IMR-90 (cell line): ENCODE data around the gene MEF2D. TPM values are rescaled to one million over a fixed set of nuclear protein-coding genes. Genes with fewer than 3 reads are reported as not detected.

Experiments used
- ATAC-seq: fragments of 200-7000 bp; cut with Tn5 transposase; 2 replicates; pipeline ENCODE4 v1.9.1; 2020; ENCODE audit warnings: low read depth, mild to moderate bottlenecking, moderate library complexity
- BruUV-seq: library from RNA; stranded (reverse); fragments of 400-500 nt; replicated peaks from 2 replicates; lab custom pipeline; 2021; lab: Mats Ljungman, UMichigan
- CTCF ChIA-PET: fragments of 300-600 bp; formaldehyde crosslinking; extraction: SDS; loops from one replicate; lab custom pipeline; 2021; ENCODE audit warnings: antibody characterized with exemption; lab: Yijun Ruan, JAX
- POLR2A ChIA-PET: fragments of 300-600 bp; sonication (Branson Sonifier 250); formaldehyde crosslinking; loops from one replicate; lab custom pipeline; 2022; ENCODE audit warnings: antibody characterized with exemption; ENCODE audit not compliant: unreplicated experiment; lab: Charles Lee
- DNase-seq: peaks from one replicate; pipeline ENCODE4 v3.0.0; 2013
- H2AFZ ChIP-seq: replicated peaks from 2 replicates; pipeline ENCODE3; 2013; ENCODE audit warnings: low read length, mild to moderate bottlenecking; ENCODE audit not compliant: poor library complexity
- H2AK5ac ChIP-seq: 2 replicates; pipeline ENCODE4 v1.6.1; 2013; ENCODE audit warnings: low read depth, low read length, inconsistent platforms
- H2AK9ac ChIP-seq: replicated peaks from 2 replicates; pipeline ENCODE3; 2013; ENCODE audit warnings: mild to moderate bottlenecking, low read depth, low read length, moderate library complexity; ENCODE audit not compliant: poor library complexity
- H2BK120ac ChIP-seq: 2 replicates; pipeline ENCODE4 v1.6.1; 2013; ENCODE audit warnings: low read depth, low read length, inconsistent platforms
- H2BK15ac ChIP-seq: 3 replicates; pipeline ENCODE4 v1.6.1; 2013; ENCODE audit warnings: low read depth, low read length, inconsistent platforms
- H2BK20ac ChIP-seq: 2 replicates; pipeline ENCODE4 v1.6.1; 2013; ENCODE audit warnings: low read depth, mild to moderate bottlenecking, inconsistent platforms, low read length, moderate library complexity
- H2BK5ac ChIP-seq: 2 replicates; pipeline ENCODE4 v1.6.1; 2013; ENCODE audit warnings: mild to moderate bottlenecking, low read depth, low read length, inconsistent platforms; ENCODE audit not compliant: poor library complexity, severe bottlenecking
- H3K14ac ChIP-seq: replicated peaks from 2 replicates; pipeline ENCODE4 v1.6.1; 2013; ENCODE audit warnings: low read depth, low read length, inconsistent platforms
- H3K18ac ChIP-seq: 2 replicates; pipeline ENCODE4 v1.6.1; 2013; ENCODE audit warnings: low read depth, low read length, control low read depth
- H3K23ac ChIP-seq: 2 replicates; pipeline ENCODE4 v1.6.1; 2013; ENCODE audit warnings: low read depth, low read length, inconsistent platforms
- H3K27ac ChIP-seq: 2 replicates; pipeline ENCODE4 v1.5.1; 2013; ENCODE audit warnings: mild to moderate bottlenecking, control low read depth, low read length; ENCODE audit not compliant: insufficient read depth
- H3K27me3 ChIP-seq: 2 replicates; pipeline ENCODE4 v1.6.1; 2013; ENCODE audit warnings: low read length; ENCODE audit not compliant: control insufficient read depth, insufficient read depth
- H3K36me3 ChIP-seq: 2 replicates; pipeline ENCODE4 v1.6.1; 2013; ENCODE audit warnings: low read length, mixed read lengths; ENCODE audit not compliant: control insufficient read depth, insufficient read depth
- H3K4ac ChIP-seq: 2 replicates; pipeline ENCODE4 v1.6.1; 2013; ENCODE audit warnings: low read depth, low read length, inconsistent platforms
- H3K4me1 ChIP-seq: 2 replicates; pipeline ENCODE4 v1.6.1; 2013; ENCODE audit warnings: low read length, mixed read lengths; ENCODE audit not compliant: control insufficient read depth, insufficient read depth
- H3K4me2 ChIP-seq: 2 replicates; pipeline ENCODE4 v1.6.1; 2013; ENCODE audit warnings: low read depth, mild to moderate bottlenecking, control low read depth, low read length, moderate library complexity
- H3K4me3 ChIP-seq: 2 replicates; pipeline ENCODE4 v1.5.1; 2013; ENCODE audit warnings: low read depth, mild to moderate bottlenecking, control low read depth, low read length, moderate library complexity; ENCODE audit not compliant: insufficient read depth
- H3K56ac ChIP-seq: 2 replicates; pipeline ENCODE4 v1.6.1; 2013; ENCODE audit warnings: low read length, inconsistent platforms; ENCODE audit not compliant: insufficient read depth; ENCODE audit errors: extremely low read depth
- H3K79me1 ChIP-seq, 2 experiments: 2 replicates each; pipeline ENCODE4 v1.6.1; 2013; ENCODE audit warnings: low read length in 2 of 2, inconsistent platforms in 1 of 2, low read depth in 1 of 2
- H3K9ac ChIP-seq: 2 replicates; pipeline ENCODE4 v1.6.1; 2013; ENCODE audit warnings: low read depth, low read length, control low read depth
- H3K9me1 ChIP-seq: 2 replicates; pipeline ENCODE4 v1.6.1; 2013; ENCODE audit warnings: low read length, inconsistent platforms; ENCODE audit not compliant: insufficient read depth
- H3K9me3 ChIP-seq: 2 replicates; pipeline ENCODE4 v1.6.1; 2013; ENCODE audit warnings: low read length; ENCODE audit not compliant: control insufficient read depth, insufficient read depth
- H4K20me1 ChIP-seq: 2 replicates; pipeline ENCODE4 v1.6.1; 2013; ENCODE audit warnings: low read length, inconsistent platforms; ENCODE audit not compliant: insufficient read depth
- H4K5ac ChIP-seq: 2 replicates; pipeline ENCODE4 v1.6.1; 2013; ENCODE audit warnings: mild to moderate bottlenecking, low read depth, low read length, control low read depth
- H4K8ac ChIP-seq, 2 experiments: 2 replicates each; pipeline ENCODE4 v1.6.1; 2013; ENCODE audit warnings: low read depth in 2 of 2, low read length in 2 of 2, control low read depth in 1 of 2, inconsistent platforms in 1 of 2
- H4K91ac ChIP-seq: 2 replicates; pipeline ENCODE4 v1.6.1; 2013; ENCODE audit warnings: low read depth, low read length, inconsistent platforms; ENCODE audit not compliant: insufficient read depth
- BHLHE40 ChIP-seq: fragments of 150-350 bp; IDR thresholded peaks from 2 replicates; pipeline ENCODE4 v1.6.1; 2016; ENCODE audit warnings: mild to moderate bottlenecking, low read depth, low read length
- CEBPB ChIP-seq: IDR thresholded peaks from 2 replicates; pipeline ENCODE4 v1.6.1; 2012; ENCODE audit warnings: low read depth, low read length, improper control_type of control experiment
- CHD1 ChIP-seq: IDR thresholded peaks from 2 replicates; pipeline ENCODE4 v1.6.1; 2012; ENCODE audit warnings: low read depth, low read length, improper control_type of control experiment
- FOS ChIP-seq: fragments of 150-350 bp; IDR thresholded peaks from 2 replicates; pipeline ENCODE4 v1.6.1; 2016; ENCODE audit warnings: low read depth, low read length
- MAFK ChIP-seq: IDR thresholded peaks from 2 replicates; pipeline ENCODE4 v1.6.1; 2012; ENCODE audit warnings: low read depth, low read length, improper control_type of control experiment
- MAZ ChIP-seq: IDR thresholded peaks from 2 replicates; pipeline ENCODE4 v1.6.1; 2012; ENCODE audit warnings: low read depth, mild to moderate bottlenecking, low read length, improper control_type of control experiment, moderate library complexity, borderline replicate concordance
- MXI1 ChIP-seq: IDR thresholded peaks from 2 replicates; pipeline ENCODE4 v1.6.1; 2012; ENCODE audit warnings: low read depth, mild to moderate bottlenecking, low read length, moderate library complexity, borderline replicate concordance
- NFE2L2 ChIP-seq: fragments of 150-350 bp; IDR thresholded peaks from 2 replicates; pipeline ENCODE4 v1.6.1; 2016; ENCODE audit warnings: low read depth, mild to moderate bottlenecking, low read length
- POLR2A ChIP-seq: IDR thresholded peaks from 2 replicates; pipeline ENCODE4 v1.6.1; 2012; ENCODE audit warnings: mild to moderate bottlenecking, low read depth, low read length
- RAD21 ChIP-seq: IDR thresholded peaks from 2 replicates; pipeline ENCODE4 v1.6.1; 2012; ENCODE audit warnings: low read length, improper control_type of control experiment
- RCOR1 ChIP-seq: IDR thresholded peaks from 2 replicates; pipeline ENCODE4 v1.6.1; 2012; ENCODE audit warnings: mild to moderate bottlenecking, low read length, improper control_type of control experiment; ENCODE audit not compliant: insufficient replicate concordance
- RFX5 ChIP-seq: IDR thresholded peaks from 2 replicates; pipeline ENCODE4 v1.8.0; 2012; ENCODE audit warnings: low read depth, mild to moderate bottlenecking, low read length, moderate library complexity
- SMC3 ChIP-seq: fragments of 150-350 bp; IDR thresholded peaks from 2 replicates; pipeline ENCODE4 v1.6.1; 2016; ENCODE audit warnings: low read depth, mild to moderate bottlenecking, antibody characterized with exemption, low read length, moderate library complexity
- WGBS, 2 experiments: methylation state at CpG; one replicate each; pipeline versions ENCODE4 v1.1.5 to v1.1.7; 2013; ENCODE audit warnings: missing lambda C conversion rate in 2 of 2; ENCODE audit not compliant: insufficient read length in 1 of 2; ENCODE audit errors: extremely low coverage in 2 of 2; 5-methylcytosine and 5-hydroxymethylcytosine counted together
- dilution Hi-C: fragments of 300-500 bp; cut with HindIII; formaldehyde crosslinking; loops from one replicate; pipeline ENCODE4 v1.14.3; 2018; ENCODE audit warnings: low sequenced_read_pairs; ENCODE audit not compliant: unreplicated experiment
- in situ Hi-C: fragments of 300-500 bp; cut with MboI; formaldehyde crosslinking; loops from 3 replicates; pipeline ENCODE4 v1.14.3; 2019; ENCODE audit warnings: low sequenced_read_pairs, inconsistent platforms, mixed read lengths
- intact Hi-C: fragments of 100-400 bp; cut with micrococcal nuclease; formaldehyde crosslinking; loops from 2 replicates; pipeline ENCODE4 v1.10.0; 2022
- polyA plus RNA-seq, 3 experiments: library from polyadenylated mRNA; depleted of rRNA; stranded (reverse); fragments of >200 nt; gene quantifications; 2 replicates each; pipeline ENCODE4 v1.2.3, GENCODE V29; 2012; ENCODE audit warnings: low replicate concordance in 1 of 3
- total RNA-seq: library from RNA; depleted of rRNA; stranded (reverse); fragments of >200 nt; gene quantifications from 2 replicates; pipeline ENCODE4 v1.2.3, GENCODE V29; 2012
- TF ChIP-seq, protein P1 (sequence below): fragments of 150-350 bp; IDR thresholded peaks from 2 replicates; pipeline ENCODE4 v1.6.1; 2016; ENCODE audit warnings: low read depth, mild to moderate bottlenecking, low read length, moderate library complexity, borderline replicate concordance
- TF ChIP-seq, protein P2 (sequence below): fragments of 150-350 bp; IDR thresholded peaks from 2 replicates; pipeline ENCODE4 v1.6.1; 2017; ENCODE audit warnings: mild to moderate bottlenecking, antibody characterized with exemption, low read length, low read depth
- TF ChIP-seq, protein P3 (sequence below): conservative IDR thresholded peaks from 2 replicates; pipeline ENCODE4 v1.5.1; 2012; ENCODE audit warnings: mild to moderate bottlenecking, low read depth, low read length, improper control_type of control experiment

Gene MEF2D
- total and polyA plus RNA-seq, 2 of the 4 experiments (the other 2 are of a cell fraction) = 2.9 to 20.0 TPM

DNA sequence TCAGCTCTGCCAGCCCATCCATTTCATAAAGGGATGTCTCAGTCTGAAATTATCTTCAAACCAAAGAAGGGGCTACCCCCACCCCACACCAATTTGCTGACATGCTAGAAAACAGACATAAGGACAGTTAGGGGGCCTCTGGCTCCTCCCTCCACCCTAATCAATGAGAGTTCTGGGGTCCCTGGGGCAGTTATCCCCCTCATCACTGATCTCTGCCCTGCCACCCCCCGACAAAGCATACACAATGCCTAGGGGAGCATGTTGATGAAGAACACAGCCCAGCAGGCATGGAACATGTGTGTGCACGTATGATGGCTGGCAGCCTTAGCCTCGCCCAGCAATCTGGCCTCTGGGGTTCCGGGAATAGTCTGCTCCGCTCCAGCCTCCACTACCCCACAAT lies 72.6 kb downstream of the MEF2D start:
- no peak for DNase-seq
- in situ Hi-C loops = no loop called here

More for the DNA sequence above, 72.6 kb downstream of the MEF2D start:
- no peaks in the 10 kb centered on the region for H3K9me1 ChIP-seq
- no peak overlapping the region for H4K8ac ChIP-seq
- no peak overlapping the region for H4K5ac ChIP-seq
- no peak overlapping the region for H2BK5ac ChIP-seq
- H2AFZ ChIP-seq = no peak overlapping the region
- dilution Hi-C loops (no loop called here), intact Hi-C loops (no loop called here)
- no peak overlapping the region for H2AK5ac ChIP-seq
- no peak overlapping the region for H2AK9ac ChIP-seq
- no peak overlapping the region for H2BK120ac ChIP-seq
- H3K9ac ChIP-seq = no peak overlapping the region
- no peaks in the 10 kb centered on the region for H3K4me1 ChIP-seq
- H3K79me1 ChIP-seq = no peaks in the 10 kb centered on the region
- no peak overlapping the region for H3K14ac ChIP-seq
- no TSS peak for BruUV-seq
- no peak overlapping the region for H3K23ac ChIP-seq
- no peaks in the 10 kb centered on the region for H4K20me1 ChIP-seq
- H3K56ac ChIP-seq = no peak overlapping the region
- H3K36me3 ChIP-seq = no peaks in the 10 kb centered on the region
- peaks cover 2% of the 10 kb centered on the region for H3K9me3 ChIP-seq
- ATAC-seq = no peak
- peaks cover 91% of the 10 kb centered on the region for H3K27me3 ChIP-seq
- no peak overlapping the region for H3K4ac ChIP-seq
- ChIA-PET CTCF (no interaction called here), POLR2A (no interaction called here)
- no peak overlapping the region for H2BK20ac ChIP-seq
- H3K4me3 ChIP-seq = no peak overlapping the region
- no peak overlapping the region for H4K91ac ChIP-seq
- no peak for TF ChIP-seq NFE2L2
- TF ChIP-seq MXI1 = no peak
- TF ChIP-seq MAZ = no peak
- no peak for TF ChIP-seq RFX5
- TF ChIP-seq RAD21 = no peak
- TF ChIP-seq, protein P1, sequence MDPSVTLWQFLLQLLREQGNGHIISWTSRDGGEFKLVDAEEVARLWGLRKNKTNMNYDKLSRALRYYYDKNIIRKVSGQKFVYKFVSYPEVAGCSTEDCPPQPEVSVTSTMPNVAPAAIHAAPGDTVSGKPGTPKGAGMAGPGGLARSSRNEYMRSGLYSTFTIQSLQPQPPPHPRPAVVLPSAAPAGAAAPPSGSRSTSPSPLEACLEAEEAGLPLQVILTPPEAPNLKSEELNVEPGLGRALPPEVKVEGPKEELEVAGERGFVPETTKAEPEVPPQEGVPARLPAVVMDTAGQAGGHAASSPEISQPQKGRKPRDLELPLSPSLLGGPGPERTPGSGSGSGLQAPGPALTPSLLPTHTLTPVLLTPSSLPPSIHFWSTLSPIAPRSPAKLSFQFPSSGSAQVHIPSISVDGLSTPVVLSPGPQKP = no peak
- TF ChIP-seq, protein P2, sequence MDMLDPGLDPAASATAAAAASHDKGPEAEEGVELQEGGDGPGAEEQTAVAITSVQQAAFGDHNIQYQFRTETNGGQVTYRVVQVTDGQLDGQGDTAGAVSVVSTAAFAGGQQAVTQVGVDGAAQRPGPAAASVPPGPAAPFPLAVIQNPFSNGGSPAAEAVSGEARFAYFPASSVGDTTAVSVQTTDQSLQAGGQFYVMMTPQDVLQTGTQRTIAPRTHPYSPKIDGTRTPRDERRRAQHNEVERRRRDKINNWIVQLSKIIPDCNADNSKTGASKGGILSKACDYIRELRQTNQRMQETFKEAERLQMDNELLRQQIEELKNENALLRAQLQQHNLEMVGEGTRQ = no peak
- no peak for TF ChIP-seq CHD1
- TF ChIP-seq BHLHE40 = no peak
- no peak for TF ChIP-seq SMC3
- TF ChIP-seq, protein P3, sequence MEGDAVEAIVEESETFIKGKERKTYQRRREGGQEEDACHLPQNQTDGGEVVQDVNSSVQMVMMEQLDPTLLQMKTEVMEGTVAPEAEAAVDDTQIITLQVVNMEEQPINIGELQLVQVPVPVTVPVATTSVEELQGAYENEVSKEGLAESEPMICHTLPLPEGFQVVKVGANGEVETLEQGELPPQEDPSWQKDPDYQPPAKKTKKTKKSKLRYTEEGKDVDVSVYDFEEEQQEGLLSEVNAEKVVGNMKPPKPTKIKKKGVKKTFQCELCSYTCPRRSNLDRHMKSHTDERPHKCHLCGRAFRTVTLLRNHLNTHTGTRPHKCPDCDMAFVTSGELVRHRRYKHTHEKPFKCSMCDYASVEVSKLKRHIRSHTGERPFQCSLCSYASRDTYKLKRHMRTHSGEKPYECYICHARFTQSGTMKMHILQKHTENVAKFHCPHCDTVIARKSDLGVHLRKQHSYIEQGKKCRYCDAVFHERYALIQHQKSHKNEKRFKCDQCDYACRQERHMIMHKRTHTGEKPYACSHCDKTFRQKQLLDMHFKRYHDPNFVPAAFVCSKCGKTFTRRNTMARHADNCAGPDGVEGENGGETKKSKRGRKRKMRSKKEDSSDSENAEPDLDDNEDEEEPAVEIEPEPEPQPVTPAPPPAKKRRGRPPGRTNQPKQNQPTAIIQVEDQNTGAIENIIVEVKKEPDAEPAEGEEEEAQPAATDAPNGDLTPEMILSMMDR = no peak
- TF ChIP-seq MAFK = no peak
- no peak for TF ChIP-seq RCOR1
- no peak for TF ChIP-seq CEBPB
- TF ChIP-seq FOS = no peak
- TF ChIP-seq POLR2A = no peak
- no peak overlapping the region for H2BK15ac ChIP-seq
- H3K18ac ChIP-seq = no peak overlapping the region
- no CpG with 5 or more reads among the region's 5 CpGs for WGBS, 2 experiments
- H3K4me2 ChIP-seq = no peak overlapping the region
- no peak overlapping the region for H3K27ac ChIP-seq
